Pericardium fibroblast (primary cell): ENCODE measurements around the gene HNRNPR. TPM values are rescaled to one million over a fixed set of nuclear protein-coding genes. Genes with fewer than 3 reads are reported as not detected.

ENCODE experiments used
- total RNA-seq: library from RNA; depleted of rRNA; stranded (reverse); fragments of >200 nt; gene quantifications from 2 replicates; pipeline ENCODE4 v1.2.3, GENCODE V29; 2015

HNRNPR gene
- 39.8 and 50.9 TPM in 2 replicates for total RNA-seq

DNA sequence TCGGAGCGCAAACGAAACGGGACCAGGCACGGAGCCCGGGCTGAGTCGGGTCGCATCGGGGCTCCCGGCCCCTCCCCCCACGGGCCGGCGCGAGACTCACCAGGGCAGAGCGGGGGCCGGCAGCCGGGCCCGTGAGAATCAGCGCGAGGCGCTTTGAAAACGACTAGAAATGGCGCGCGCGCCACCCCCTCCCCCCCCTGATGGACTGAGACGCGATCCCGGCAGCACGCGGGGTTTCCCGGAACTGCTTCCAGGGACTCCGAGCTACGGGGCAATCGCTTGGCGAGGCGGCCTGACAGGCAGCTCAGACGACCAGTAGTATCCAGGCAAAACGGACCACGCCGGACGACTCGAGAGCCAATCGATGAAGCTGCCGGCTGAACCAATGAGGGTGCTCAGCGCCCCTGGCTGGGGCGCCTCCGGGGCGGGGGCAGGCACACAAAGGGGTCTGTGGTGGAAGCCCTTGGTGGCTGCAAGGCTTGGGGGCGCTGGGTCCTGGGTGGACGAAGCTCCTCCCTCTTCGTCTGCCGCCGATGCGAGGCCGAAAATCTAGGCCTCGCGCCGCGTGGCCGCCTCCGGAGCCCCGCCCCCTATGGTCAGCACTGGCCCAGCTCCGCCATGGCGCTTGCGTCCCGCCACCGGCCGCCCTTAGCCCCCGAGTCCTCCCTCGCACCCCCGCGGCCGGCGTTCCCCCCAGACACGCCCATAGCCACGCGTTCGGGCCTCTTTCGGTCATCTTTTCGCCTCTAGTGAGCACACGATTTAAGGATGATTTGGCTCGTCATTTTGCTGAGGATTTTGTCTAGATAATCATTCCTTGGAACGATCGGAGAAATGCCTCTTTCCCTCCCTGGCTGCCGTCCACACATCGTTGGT is at the start of gene HNRNPR:
TSS of gene HNRNPR (minus strand) at position 174 of the 876 bp plus-strand sequence. CDS start 3,276 bp downstream, outside the sequence.

DNA sequence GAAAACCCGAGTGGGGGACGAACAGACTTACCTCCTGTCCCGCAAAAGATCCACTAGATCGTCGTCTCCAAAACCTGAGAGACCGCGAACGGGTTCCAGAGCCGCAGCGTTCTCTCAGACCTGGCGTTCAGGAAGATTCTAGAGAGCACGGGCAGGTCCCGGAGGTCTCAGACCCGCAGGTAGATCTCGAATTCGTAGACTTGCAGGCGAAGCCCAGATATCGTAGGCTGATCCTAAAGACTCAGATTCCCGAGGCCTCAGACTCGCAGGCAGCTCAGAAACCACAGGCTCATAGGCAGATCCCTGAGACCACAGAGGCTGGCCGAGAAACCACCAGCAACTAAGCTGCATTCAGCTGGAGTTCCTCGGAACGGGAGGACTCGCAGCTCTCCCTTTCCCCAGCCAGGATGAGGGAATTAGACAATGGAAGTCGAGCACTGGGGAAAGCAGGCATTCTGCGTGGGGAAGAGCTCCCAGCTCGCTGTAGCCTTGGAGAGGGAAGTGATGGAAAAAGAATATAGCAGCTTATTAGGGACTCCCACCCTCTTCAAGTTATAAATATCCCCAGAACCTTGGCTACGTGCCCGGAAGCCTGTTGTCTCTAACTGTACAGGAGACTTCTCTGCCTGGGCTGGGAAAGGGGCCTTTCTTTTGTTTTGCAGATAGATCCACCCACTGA is 25.4 kb upstream of the HNRNPR start, which contains the start of gene ZNF436:
TSS of gene ZNF436 (minus strand) at position 502 of the 679 bp plus-strand sequence. CDS start 1,831 bp downstream, outside the sequence.

Other genes starting within 250 kb of the HNRNPR start
- gene LUZP1, start 175.4 kb downstream of the HNRNPR start, total RNA-seq, result 16.7 and 18.2 TPM in 2 replicates
- gene HTR1D, start 126.8 kb downstream of the HNRNPR start, total RNA-seq, result not detected in 2 replicates
- gene ZNF436, start 25.6 kb upstream of the HNRNPR start, total RNA-seq, result 13.5 and 21.4 TPM in 2 replicates
- gene TCEA3, start 80.5 kb upstream of the HNRNPR start, total RNA-seq, result 1.5 and 10.9 TPM in 2 replicates
- gene ASAP3, start 139.9 kb upstream of the HNRNPR start, total RNA-seq, result 67.4 and 143 TPM in 2 replicates
- gene E2F2, start 186.9 kb upstream of the HNRNPR start, total RNA-seq, result under 0.01 and 0.12 TPM in 2 replicates
- gene ID3, start 215.2 kb upstream of the HNRNPR start, total RNA-seq, result 57.5 and 165 TPM in 2 replicates